Esophagus muscularis mucosa (tissue), 4 donors: ENCODE results near the gene TPD52L2. TPM values are rescaled to one million over a fixed set of nuclear protein-coding genes. Genes with fewer than 3 reads are reported as not detected.
A peak's percentile ranks its signal among the peaks of the same experiment; 100 is the strongest.

ENCODE experiments used
- DNase-seq: peaks from one replicate; pipeline ENCODE4 v3.0.0-alpha.2; 2017; ENCODE audit errors: extremely low spot score
- H3K27ac ChIP-seq, 4 donors: fragments of 200-600 bp; sonication (generic); replicated peaks in 1 of 4; 1 replicate in 3 of 4; 2 replicates in 1 of 4; pipeline ENCODE4 v1.5.1; 2016 to 2019; ENCODE audit warnings: mild to moderate bottlenecking in 1 of 4
- H3K27me3 ChIP-seq, 4 donors: fragments of 200-600 bp; sonication (generic); one replicate each; pipeline versions ENCODE4 v1.5.1 to v1.6.0; 2016 to 2019
- H3K36me3 ChIP-seq, 4 donors: fragments of 200-600 bp; sonication (generic); one replicate each; pipeline ENCODE4 v1.5.1; 2016 to 2019
- H3K4me1 ChIP-seq, 4 donors: fragments of 200-600 bp; sonication (generic); one replicate each; pipeline ENCODE4 v1.5.1; 2016 to 2019
- H3K4me3 ChIP-seq, 4 donors: fragments of 200-600 bp; sonication (generic); 1 replicate in 2 of 4; 2 replicates in 2 of 4; pipeline ENCODE4 v1.5.1; 2016 to 2019; ENCODE audit warnings: mild to moderate bottlenecking in 4 of 4, moderate library complexity in 1 of 4
- H3K9me3 ChIP-seq, 4 donors: fragments of 200-600 bp; sonication (generic); 1 replicate in 3 of 4; 2 replicates in 1 of 4; pipeline ENCODE4 v1.5.1; 2016 to 2019
- CTCF ChIP-seq, 3 experiments: fragments of 200-600 bp in 2 of 3; fragments of 450-650 bp in 1 of 3; sonication (generic) in 2 of 3; IDR thresholded peaks; one replicate each; pipeline ENCODE4 v1.5.1; 2017 to 2019; ENCODE audit warnings: antibody characterized with exemption in 3 of 3, mild to moderate bottlenecking in 2 of 3, moderate library complexity in 1 of 3
- EP300 ChIP-seq: sonication (generic); formaldehyde crosslinking; IDR thresholded peaks from one replicate; pipeline ENCODE4 v1.6.1; 2017; ENCODE audit warnings: antibody characterized with exemption
- POLR2A ChIP-seq: fragments of 450-650 bp; IDR thresholded peaks from one replicate; pipeline ENCODE4 v1.6.1; 2017; ENCODE audit warnings: antibody characterized with exemption, moderate library complexity, mild to moderate bottlenecking, low read depth
- POLR2AphosphoS5 ChIP-seq, 2 donors: sonication (generic); formaldehyde crosslinking; IDR thresholded peaks; one replicate each; pipeline ENCODE4 v1.6.1; 2017; ENCODE audit warnings: antibody characterized with exemption in 2 of 2
- WGBS: methylation state at CpG from one replicate; pipeline ENCODE4 v1.1.5; 2018; 5-methylcytosine and 5-hydroxymethylcytosine counted together
- intact Hi-C: fragments of 100-400 bp; cut with DNase I; formaldehyde crosslinking; loops from one replicate; pipeline ENCODE4 v1.15.1; 2023
- total RNA-seq, 4 donors: library from RNA; depleted of rRNA; stranded (reverse); fragments of >200 nt; gene quantifications; one replicate each; pipeline versions ENCODE4 v1.1.0 to v1.2.1, GENCODE V29; 2016

Gene TPD52L2
- total RNA-seq, 4 donors from 2014 or later = 110 to 162 (median 134) TPM

GRCh38 chr20:63844511-63844991 lies 20.5 kb upstream of the TPD52L2 start:
- Histone ChIP-seq H3K4me1 (peaks cover 47 to 48% (median 48%) of the 10 kb centered on the region in 4 donors), H3K27me3 (peaks cover 0 to 44% (median 0%) of the 10 kb centered on the region in 4 donors), H3K9me3 (no peaks in the 10 kb centered on the region), H3K36me3 (no peaks in the 10 kb centered on the region), H3K27ac (no peak overlapping the region), H3K4me3 (no peak overlapping the region)
- intact Hi-C loops = no loop called here
- no peak for TF ChIP-seq POLR2AphosphoS5 (IDR thresholded peaks at IDR 0.05)
- TF ChIP-seq EP300 = no peak
- no peak for TF ChIP-seq POLR2A
- no peak for TF ChIP-seq CTCF (IDR thresholded peaks at IDR 0.05)
- no peak for DNase-seq
- WGBS = 90% methylated on average over 4 of the region's 9 CpGs

GRCh38 chr20:63846128-63846771 lies 18.8 kb upstream of the TPD52L2 start:
- no peak for DNase-seq
- no peaks in the 10 kb centered on the region for H3K9me3 ChIP-seq
- TF ChIP-seq POLR2A (no peak), CTCF (IDR thresholded peaks at IDR 0.05) (no peak), EP300 (no peak), POLR2AphosphoS5 (IDR thresholded peaks at IDR 0.05) (peak; percentile 12 to 13)
- intact Hi-C loops = no loop called here
- 3% methylated on average over 18 of the region's 24 CpGs for WGBS
- H3K4me3 ChIP-seq = peak overlapping the region in 3 of 4 donors; percentile 24 to 37 (median 31)
- H3K27me3 ChIP-seq = peaks cover 0 to 53% (median 0%) of the 10 kb centered on the region in 4 donors
- no peaks in the 10 kb centered on the region for H3K36me3 ChIP-seq
- peaks cover 47 to 48% (median 48%) of the 10 kb centered on the region in 4 donors for H3K4me1 ChIP-seq
- peak overlapping the region; percentile 50 to 66 (median 59) for H3K27ac ChIP-seq

- intact Hi-C loops = no loop called here
Measured at GRCh38 chr20:63846888-63847236, 18.2 kb upstream of the TPD52L2 start.

GRCh38 chr20:63847237-63848002 lies 17.6 kb upstream of the TPD52L2 start:
- WGBS = 64% methylated on average over 10 of the region's 16 CpGs
- Histone ChIP-seq H3K36me3 (no peaks in the 10 kb centered on the region), H3K27ac (peak overlapping the region; percentile 54 to 67 (median 65)), H3K4me3 (no peak overlapping the region), H3K4me1 (peaks cover 47 to 48% (median 48%) of the 10 kb centered on the region in 4 donors), H3K9me3 (no peaks in the 10 kb centered on the region), H3K27me3 (peaks cover 0 to 61% (median 0%) of the 10 kb centered on the region in 4 donors)
- TF ChIP-seq CTCF (IDR thresholded peaks at IDR 0.05) (no peak), POLR2A (no peak), EP300 (no peak), POLR2AphosphoS5 (IDR thresholded peaks at IDR 0.05) (no peak)
- intact Hi-C loops = no loop called here
- DNase-seq = no peak

More at GRCh38 chr20:63846888-63847236, 18.2 kb upstream of the TPD52L2 start:
- peaks cover 47 to 48% (median 48%) of the 10 kb centered on the region in 4 donors for H3K4me1 ChIP-seq
- no peak for DNase-seq
- H3K4me3 ChIP-seq = no peak overlapping the region
- H3K36me3 ChIP-seq = no peaks in the 10 kb centered on the region
- H3K9me3 ChIP-seq = no peaks in the 10 kb centered on the region
- H3K27ac ChIP-seq = peak overlapping the region in 3 of 4 donors; percentile 54 to 67 (median 64)
- WGBS = 48% methylated on average over 3 of the region's 3 CpGs
- peaks cover 0 to 56% (median 0%) of the 10 kb centered on the region in 4 donors for H3K27me3 ChIP-seq
- TF ChIP-seq EP300 (no peak), POLR2AphosphoS5 (IDR thresholded peaks at IDR 0.05) (no peak), POLR2A (no peak), CTCF (IDR thresholded peaks at IDR 0.05) (no peak)
